Measurements from ENCODE around the gene GCGR.

GCGR gene

GRCh38 chr17:81849457-81849856 lies 45.5 kb downstream of the GCGR start:
- no peak for DNase-seq (ENCODE audit: low spot score)

GRCh38 chr17:81851423-81851822 lies 47.5 kb downstream of the GCGR start:
- DNase-seq (ENCODE audit: low spot score), result no peak

- DNase-seq (ENCODE audit: low spot score), result no peak
Observed at GRCh38 chr17:81852237-81852636, 48.3 kb downstream of the GCGR start.

GRCh38 chr17:81854974-81855774 lies 51.2 kb downstream of the GCGR start:
- DNase-seq (ENCODE audit: low spot score), result no peak

- DNase-seq (ENCODE audit: low spot score), result no peak
Observed at GRCh38 chr17:81858170-81858966, 54.4 kb downstream of the GCGR start.

GRCh38 chr17:81858967-81859905 lies 55.3 kb downstream of the GCGR start:
- no peak for DNase-seq (ENCODE audit: low spot score)

GRCh38 chr17:81859906-81860755 lies 56.2 kb downstream of the GCGR start, which contains the start of gene P4HB:
Gene P4HB, minus strand, starts transcription at chr17:81860535. Its CDS starts 64 bp downstream, at chr17:81860471.
- DNase-seq (ENCODE audit: low spot score), result peak; percentile 100

GRCh38 chr17:81860756-81861568 lies 57.0 kb downstream of the GCGR start:
- peak; percentile 99 for DNase-seq (ENCODE audit: low spot score)

GRCh38 chr17:81863123-81863675 lies 59.2 kb downstream of the GCGR start:
- DNase-seq (ENCODE audit: low spot score), result no peak
